GM19395 (cell line): ENCODE measurements around the gene PNMA8A.
"Not testable (repeated sequence)": the region's sequence is repeated elsewhere in the genome, so short reads cannot be mapped to it uniquely, and the experiment has no call there.

Experiments used
- ATAC-seq: cut with Tn5 transposase; IDR thresholded peaks from one replicate; pipeline ENCODE4 v1.9.1; 2021; ENCODE audit warnings: mild to moderate bottlenecking, moderate library complexity; ENCODE audit not compliant: unreplicated experiment

Gene PNMA8A

GRCh38 chr19:46471116-46471733 lies at the start of gene PNMA8A:
Gene PNMA8A (minus strand): TSS chr19:46471563. CDS start chr19:46471035, 528 bp downstream.
- no peak for ATAC-seq

- no peak for ATAC-seq
Observed at GRCh38 chr19:46520616-46521015, 49.3 kb upstream of the PNMA8A start.

- ATAC-seq: no peak
Observed at GRCh38 chr19:46517471-46517870, 46.1 kb upstream of the PNMA8A start.

GRCh38 chr19:46515879-46516350 lies 44.6 kb upstream of the PNMA8A start:
- ATAC-seq: no peak

GRCh38 chr19:46515290-46515609 lies 43.9 kb upstream of the PNMA8A start:
- no peak for ATAC-seq

GRCh38 chr19:46514589-46515289 lies 43.4 kb upstream of the PNMA8A start:
- ATAC-seq: no peak

- no peak for ATAC-seq
Observed at GRCh38 chr19:46513461-46514236, 42.3 kb upstream of the PNMA8A start.

- no peak for ATAC-seq
Observed at GRCh38 chr19:46511237-46511636, 39.9 kb upstream of the PNMA8A start.

- ATAC-seq: no peak
Observed at GRCh38 chr19:46508206-46508605, 36.8 kb upstream of the PNMA8A start.

GRCh38 chr19:46503848-46504453 lies 32.6 kb upstream of the PNMA8A start:
- no peak for ATAC-seq

GRCh38 chr19:46502891-46503290 lies 31.5 kb upstream of the PNMA8A start:
- no peak for ATAC-seq

- no peak for ATAC-seq
Observed at GRCh38 chr19:46499692-46500091, 28.3 kb upstream of the PNMA8A start.

- ATAC-seq: no peak
Observed at GRCh38 chr19:46497773-46498172, 26.4 kb upstream of the PNMA8A start.

- ATAC-seq: not testable (repeated sequence)
Observed at GRCh38 chr19:46496886-46497285, 25.5 kb upstream of the PNMA8A start.

GRCh38 chr19:46496304-46496703 lies 24.9 kb upstream of the PNMA8A start:
- no peak for ATAC-seq

GRCh38 chr19:46495786-46496099 lies 24.4 kb upstream of the PNMA8A start, which contains the start of gene PNMA8B:
Gene PNMA8B (minus strand): TSS chr19:46495867. CDS start chr19:46495465, 402 bp downstream.
- ATAC-seq: no peak

GRCh38 chr19:46494941-46495785 lies 23.8 kb upstream of the PNMA8A start:
- no peak for ATAC-seq

GRCh38 chr19:46494146-46494940 lies 23.0 kb upstream of the PNMA8A start:
- ATAC-seq: no peak

GRCh38 chr19:46493236-46494145 lies 22.1 kb upstream of the PNMA8A start:
- ATAC-seq: no peak
